ENCODE data around the gene RPS10.

RPS10 gene

DNA sequence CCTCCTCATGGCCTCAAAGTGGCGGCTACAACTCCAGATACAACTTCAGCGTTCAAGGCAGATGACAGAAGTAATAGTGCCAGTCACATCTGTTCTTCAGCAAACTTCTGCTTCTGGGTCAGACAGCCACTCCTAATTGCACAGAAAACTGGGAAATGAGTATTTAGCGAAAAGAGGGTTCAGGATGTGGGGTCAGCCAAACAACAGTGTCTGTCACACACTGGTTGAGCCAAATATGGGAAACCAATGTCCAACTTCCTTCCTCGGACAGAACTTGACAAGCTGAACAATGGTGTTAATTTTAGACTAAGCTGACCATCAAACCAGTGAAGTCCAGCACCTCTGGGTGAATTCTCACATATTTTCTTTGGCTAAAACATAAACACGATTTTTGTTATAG is 55.5 kb downstream of the RPS10 start:
- Histone ChIP-seq H3K27me3 (ENCODE audit: control insufficient read depth, insufficient read depth, low read length) (no peaks in the 10 kb centered on the region), H3K9me3 (ENCODE audit: control insufficient read depth, insufficient read depth, low read depth, low read length) (no peaks in the 10 kb centered on the region), H3K27ac (ENCODE audit: low read depth, low read length) (no peak overlapping the region), H3K4me3 (ENCODE audit: low read depth, low read length) (no peak overlapping the region), H3K36me3 (ENCODE audit: control insufficient read depth, insufficient read depth, low read length) (0 out of 2 replicates have a peak, but pooled peaks cover 4% of the 10 kb centered on the region), H3K9ac (ENCODE audit: low read length) (no peak overlapping the region), H3K4me1 (ENCODE audit: control insufficient read depth, insufficient read depth, low read length) (no peaks in the 10 kb centered on the region)

DNA sequence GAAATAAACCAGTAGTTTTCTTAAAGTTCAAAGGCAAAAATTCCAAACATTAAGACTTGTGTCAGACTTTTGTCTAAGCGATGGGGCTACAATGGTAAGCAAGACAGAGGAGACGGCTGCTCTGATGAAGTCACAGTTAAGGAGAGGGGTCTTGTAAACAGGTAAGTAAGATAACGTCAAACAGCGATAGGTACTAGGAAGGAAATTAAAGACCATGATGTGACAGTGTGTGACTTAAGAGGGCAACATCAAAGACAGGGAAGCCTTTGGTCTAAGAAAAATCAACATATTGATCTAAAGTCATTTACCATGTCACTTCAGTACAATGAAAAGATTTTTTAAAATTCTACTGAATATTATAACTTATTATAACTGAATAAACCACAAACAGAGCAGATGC is 56.5 kb downstream of the RPS10 start:
- Histone ChIP-seq H3K27ac (ENCODE audit: low read depth, low read length) (no peak overlapping the region), H3K4me3 (ENCODE audit: low read depth, low read length) (no peak overlapping the region), H3K27me3 (ENCODE audit: control insufficient read depth, insufficient read depth, low read length) (no peaks in the 10 kb centered on the region), H3K9me3 (ENCODE audit: control insufficient read depth, insufficient read depth, low read depth, low read length) (no peaks in the 10 kb centered on the region; the same call in 1 of the 2 replicates), H3K4me1 (ENCODE audit: control insufficient read depth, insufficient read depth, low read length) (no peaks in the 10 kb centered on the region), H3K9ac (ENCODE audit: low read length) (no peak overlapping the region), H3K36me3 (ENCODE audit: control insufficient read depth, insufficient read depth, low read length) (0 out of 2 replicates have a peak, but pooled peaks cover 4% of the 10 kb centered on the region)
